Peyer's patch (tissue), 4 donors: ENCODE data around the gene PVR.

Source experiments
- POLR2A ChIP-seq, 2 donors: fragments of 450-650 bp; IDR thresholded peaks; one replicate each; pipeline ENCODE4 v1.5.1; 2017; ENCODE audit warnings: antibody characterized with exemption in 2 of 2, mild to moderate bottlenecking in 2 of 2, moderate library complexity in 2 of 2
- TF ChIP-seq, protein P1 (sequence below), 6 experiments: fragments of 450-650 bp in 4 of 6; fragments of 200-600 bp in 2 of 6; sonication (generic) in 1 of 6; IDR thresholded peaks; one replicate each; pipeline ENCODE4 v1.5.1; 2017 to 2019; ENCODE audit warnings: antibody characterized with exemption in 6 of 6, mild to moderate bottlenecking in 3 of 6, moderate library complexity in 1 of 6

DNA sequence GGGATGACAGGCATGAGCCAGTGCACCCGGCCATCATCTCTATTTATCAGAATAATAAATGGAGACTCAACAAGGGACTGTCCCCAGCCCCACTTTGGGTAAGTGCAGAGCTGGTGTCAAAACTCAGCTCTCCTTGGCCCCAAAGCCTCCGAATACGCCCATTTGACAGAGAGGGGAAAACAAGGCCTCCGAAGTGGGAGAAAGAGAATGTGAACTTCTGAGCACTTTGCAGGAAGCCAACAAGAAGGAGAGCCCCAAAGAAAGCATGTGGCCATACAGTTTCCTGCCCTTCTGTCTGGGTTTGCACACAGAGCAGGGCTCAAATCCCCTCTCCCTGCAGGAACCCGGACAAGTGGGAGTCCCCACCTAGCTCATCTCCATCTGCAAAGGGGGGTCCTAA lies 56.8 kb downstream of the PVR start:
- TF ChIP-seq, protein P1, sequence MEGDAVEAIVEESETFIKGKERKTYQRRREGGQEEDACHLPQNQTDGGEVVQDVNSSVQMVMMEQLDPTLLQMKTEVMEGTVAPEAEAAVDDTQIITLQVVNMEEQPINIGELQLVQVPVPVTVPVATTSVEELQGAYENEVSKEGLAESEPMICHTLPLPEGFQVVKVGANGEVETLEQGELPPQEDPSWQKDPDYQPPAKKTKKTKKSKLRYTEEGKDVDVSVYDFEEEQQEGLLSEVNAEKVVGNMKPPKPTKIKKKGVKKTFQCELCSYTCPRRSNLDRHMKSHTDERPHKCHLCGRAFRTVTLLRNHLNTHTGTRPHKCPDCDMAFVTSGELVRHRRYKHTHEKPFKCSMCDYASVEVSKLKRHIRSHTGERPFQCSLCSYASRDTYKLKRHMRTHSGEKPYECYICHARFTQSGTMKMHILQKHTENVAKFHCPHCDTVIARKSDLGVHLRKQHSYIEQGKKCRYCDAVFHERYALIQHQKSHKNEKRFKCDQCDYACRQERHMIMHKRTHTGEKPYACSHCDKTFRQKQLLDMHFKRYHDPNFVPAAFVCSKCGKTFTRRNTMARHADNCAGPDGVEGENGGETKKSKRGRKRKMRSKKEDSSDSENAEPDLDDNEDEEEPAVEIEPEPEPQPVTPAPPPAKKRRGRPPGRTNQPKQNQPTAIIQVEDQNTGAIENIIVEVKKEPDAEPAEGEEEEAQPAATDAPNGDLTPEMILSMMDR (IDR thresholded peaks at IDR 0.05) = no peak
- no peak for TF ChIP-seq POLR2A (IDR thresholded peaks at IDR 0.05)
